Osteoblast (primary cell): Measurements from ENCODE around the gene CARMIL1. TPM values are rescaled to one million over a fixed set of nuclear protein-coding genes. Genes with fewer than 3 reads are reported as not detected.

Source experiments
- DNase-seq: peaks from one replicate; pipeline ENCODE4 v3.0.0; 2011; ENCODE audit warnings: low spot score, mixed read lengths; ENCODE audit not compliant: insufficient read length; ENCODE audit errors: missing footprints
- H2AFZ ChIP-seq: 2 replicates; pipeline ENCODE4 v1.6.0; 2011; ENCODE audit warnings: mild to moderate bottlenecking, low read length
- H3K27ac ChIP-seq: 2 replicates; pipeline ENCODE4 v1.5.1; 2011; ENCODE audit warnings: mild to moderate bottlenecking, low read depth, low read length, moderate library complexity
- H3K27me3 ChIP-seq: 2 replicates; pipeline ENCODE4 v1.6.0; 2012; ENCODE audit warnings: mild to moderate bottlenecking, control low read depth, inconsistent platforms, low read length, moderate library complexity; ENCODE audit not compliant: insufficient read depth
- H3K36me3 ChIP-seq: 2 replicates; pipeline ENCODE4 v1.5.1; 2011; ENCODE audit warnings: mild to moderate bottlenecking, low read length, control low read depth, moderate library complexity; ENCODE audit not compliant: insufficient read depth
- H3K4me1 ChIP-seq: 2 replicates; pipeline ENCODE4 v1.5.1; 2011; ENCODE audit warnings: mild to moderate bottlenecking, low read length, control low read depth, moderate library complexity; ENCODE audit not compliant: insufficient read depth
- H3K4me2 ChIP-seq: 2 replicates; pipeline ENCODE4 v1.6.0; 2011; ENCODE audit warnings: mild to moderate bottlenecking, low read length; ENCODE audit not compliant: insufficient read depth
- H3K4me3 ChIP-seq: fragments of 200-600 bp; sonication (generic); 3 replicates; pipeline ENCODE4 v1.5.1; 2012; ENCODE audit warnings: mild to moderate bottlenecking, low read length, inconsistent platforms; ENCODE audit not compliant: insufficient read depth
- H3K79me2 ChIP-seq: 2 replicates; pipeline ENCODE4 v1.6.0; 2012; ENCODE audit warnings: mild to moderate bottlenecking, low read length, control low read depth, inconsistent platforms; ENCODE audit not compliant: insufficient read depth
- H3K9me3 ChIP-seq: 2 replicates; pipeline ENCODE4 v1.5.1; 2011; ENCODE audit warnings: low read depth, low read length, control low read depth
- H4K20me1 ChIP-seq: 2 replicates; pipeline ENCODE4 v1.6.0; 2012; ENCODE audit warnings: mild to moderate bottlenecking, low read length, control low read depth; ENCODE audit not compliant: insufficient read depth
- total RNA-seq: library from RNA; depleted of rRNA; stranded (reverse); fragments of >200 nt; gene quantifications from 2 replicates; pipeline ENCODE4 v1.2.3, GENCODE V29; 2012
- TF ChIP-seq, protein P1 (sequence below): IDR thresholded peaks from 2 replicates; pipeline ENCODE4 v1.5.1; 2011; ENCODE audit warnings: mild to moderate bottlenecking, low read depth, low read length, moderate library complexity; ENCODE audit errors: extremely low read depth

The CARMIL1 gene
- total RNA-seq, 1 donor: 25.7 TPM

- Histone ChIP-seq H3K4me2 (no peak overlapping the region), H3K79me2 (no peaks in the 10 kb centered on the region), H3K27me3 (no peaks in the 10 kb centered on the region), H2AFZ (no peak overlapping the region), H3K27ac (no peak overlapping the region), H3K4me1 (no peaks in the 10 kb centered on the region), H3K36me3 (no peaks in the 10 kb centered on the region), H3K9me3 (no peaks in the 10 kb centered on the region), H3K4me3 (no peak overlapping the region), H4K20me1 (no peaks in the 10 kb centered on the region)
- TF ChIP-seq, protein P1, sequence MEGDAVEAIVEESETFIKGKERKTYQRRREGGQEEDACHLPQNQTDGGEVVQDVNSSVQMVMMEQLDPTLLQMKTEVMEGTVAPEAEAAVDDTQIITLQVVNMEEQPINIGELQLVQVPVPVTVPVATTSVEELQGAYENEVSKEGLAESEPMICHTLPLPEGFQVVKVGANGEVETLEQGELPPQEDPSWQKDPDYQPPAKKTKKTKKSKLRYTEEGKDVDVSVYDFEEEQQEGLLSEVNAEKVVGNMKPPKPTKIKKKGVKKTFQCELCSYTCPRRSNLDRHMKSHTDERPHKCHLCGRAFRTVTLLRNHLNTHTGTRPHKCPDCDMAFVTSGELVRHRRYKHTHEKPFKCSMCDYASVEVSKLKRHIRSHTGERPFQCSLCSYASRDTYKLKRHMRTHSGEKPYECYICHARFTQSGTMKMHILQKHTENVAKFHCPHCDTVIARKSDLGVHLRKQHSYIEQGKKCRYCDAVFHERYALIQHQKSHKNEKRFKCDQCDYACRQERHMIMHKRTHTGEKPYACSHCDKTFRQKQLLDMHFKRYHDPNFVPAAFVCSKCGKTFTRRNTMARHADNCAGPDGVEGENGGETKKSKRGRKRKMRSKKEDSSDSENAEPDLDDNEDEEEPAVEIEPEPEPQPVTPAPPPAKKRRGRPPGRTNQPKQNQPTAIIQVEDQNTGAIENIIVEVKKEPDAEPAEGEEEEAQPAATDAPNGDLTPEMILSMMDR: no peak
- no peak for DNase-seq
These were observed 245.4 kb downstream of the CARMIL1 start for GRCh38 chr6:25524542-25524941.

- H2AFZ ChIP-seq: no peak overlapping the region
- H3K79me2 ChIP-seq: no peaks in the 10 kb centered on the region
- H3K4me2 ChIP-seq: no peak overlapping the region
- no peak overlapping the region for H3K4me3 ChIP-seq
- no peaks in the 10 kb centered on the region for H3K36me3 ChIP-seq
- H3K9me3 ChIP-seq: no peaks in the 10 kb centered on the region
- no peaks in the 10 kb centered on the region for H3K27me3 ChIP-seq
- no peaks in the 10 kb centered on the region for H4K20me1 ChIP-seq
- no peak overlapping the region for H3K27ac ChIP-seq
- DNase-seq: no peak
- TF ChIP-seq, protein P1: no peak
- H3K4me1 ChIP-seq: no peaks in the 10 kb centered on the region
These were observed 245.9 kb downstream of the CARMIL1 start for GRCh38 chr6:25525078-25525477.

- H3K27ac ChIP-seq: no peak overlapping the region
- no peak for DNase-seq
- H3K4me3 ChIP-seq: no peak overlapping the region
- TF ChIP-seq, protein P1: no peak
- no peaks in the 10 kb centered on the region for H3K36me3 ChIP-seq
- H2AFZ ChIP-seq: no peak overlapping the region
- no peaks in the 10 kb centered on the region for H4K20me1 ChIP-seq
- no peaks in the 10 kb centered on the region for H3K9me3 ChIP-seq
- no peak overlapping the region for H3K4me2 ChIP-seq
- no peaks in the 10 kb centered on the region for H3K79me2 ChIP-seq
- H3K4me1 ChIP-seq: no peaks in the 10 kb centered on the region
- H3K27me3 ChIP-seq: no peaks in the 10 kb centered on the region
These were observed 255.9 kb downstream of the CARMIL1 start for GRCh38 chr6:25534942-25535631.

DNA sequence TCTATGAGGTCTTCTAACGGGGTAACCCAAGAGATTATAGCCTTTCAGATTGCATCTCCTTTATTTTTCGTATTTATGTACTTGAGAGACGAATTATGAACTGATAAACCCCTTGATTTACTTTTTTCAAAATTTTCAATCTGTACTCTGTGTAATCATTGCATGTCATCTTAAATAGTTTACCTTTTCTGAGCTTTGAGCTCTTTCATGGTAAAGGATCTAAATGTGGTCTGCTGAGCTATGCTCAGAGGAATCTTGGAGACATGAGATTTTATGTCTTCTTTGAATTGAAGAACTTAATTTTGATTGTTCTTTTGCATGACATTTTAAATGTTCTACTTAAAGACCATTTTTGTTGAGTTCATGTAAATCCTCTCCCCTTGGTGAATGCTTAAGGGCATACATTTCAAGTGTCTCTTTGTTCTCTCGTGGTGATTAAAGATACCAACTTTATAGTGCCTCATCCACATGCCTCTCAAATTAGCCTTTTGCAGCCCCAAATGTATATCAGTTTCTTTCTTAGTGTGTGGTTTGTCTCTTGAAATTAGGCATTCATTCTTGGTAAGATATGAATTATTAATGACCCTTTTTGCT, 256.6 kb downstream of the CARMIL1 start:
- no peaks in the 10 kb centered on the region for H4K20me1 ChIP-seq
- no peaks in the 10 kb centered on the region for H3K79me2 ChIP-seq
- H3K27me3 ChIP-seq: no peaks in the 10 kb centered on the region
- no peaks in the 10 kb centered on the region for H3K9me3 ChIP-seq
- no peak overlapping the region for H3K4me3 ChIP-seq
- TF ChIP-seq, protein P1: no peak
- no peaks in the 10 kb centered on the region for H3K4me1 ChIP-seq
- no peak overlapping the region for H3K27ac ChIP-seq
- no peak for DNase-seq
- no peak overlapping the region for H2AFZ ChIP-seq
- H3K36me3 ChIP-seq: no peaks in the 10 kb centered on the region
- no peak overlapping the region for H3K4me2 ChIP-seq
